ENCODE data around the gene CRAMP1. TPM values are rescaled to one million over a fixed set of nuclear protein-coding genes. Genes with fewer than 3 reads are reported as not detected.

CRAMP1 gene
- total and polyA plus RNA-seq, 2 donors from 2014 or later: 2.9 to 20.0 TPM

GRCh38 chr16:1696863-1697262 lies 84.7 kb downstream of the CRAMP1 start:
- no peak for TF ChIP-seq CTCF (IDR thresholded peaks at IDR 0.05; ENCODE audit: borderline replicate concordance, extremely low read depth, insufficient read depth)
- DNase-seq (no peak), FAIRE-seq (no peak)
- intact Hi-C loops (cut with DNase I): no loop called here
- Histone ChIP-seq H3K9ac (ENCODE audit: low read length in 3 of 3) (no peak overlapping the region), H3K36me3 (ENCODE audit: control insufficient read depth in 2 of 3, insufficient read depth in 3 of 3, low read length in 3 of 3) (peaks cover 8 to 30% (median 23%) of the 10 kb centered on the region in 3 donors), H3K9me3 (ENCODE audit: control insufficient read depth in 2 of 3, insufficient read depth in 1 of 3, low read length in 3 of 3) (no peaks in the 10 kb centered on the region), H3K4me1 (ENCODE audit: control insufficient read depth in 2 of 3, insufficient read depth in 2 of 3, low read depth in 1 of 3, low read length in 3 of 3) (no peaks in the 10 kb centered on the region), H3K27ac (ENCODE audit: low read depth in 2 of 2, low read length in 2 of 2) (no peak overlapping the region), H3K4me3 (ENCODE audit: low read length in 3 of 3) (no peak overlapping the region), H3K27me3 (ENCODE audit: control insufficient read depth, insufficient read depth, low read length) (no peaks in the 10 kb centered on the region)

- DNase-seq: no peak
- Histone ChIP-seq H3K9ac (ENCODE audit: low read length in 3 of 3) (no peak overlapping the region), H3K4me3 (ENCODE audit: low read length in 3 of 3) (no peak overlapping the region), H3K27me3 (ENCODE audit: control insufficient read depth, insufficient read depth, low read length) (no peaks in the 10 kb centered on the region), H3K4me1 (ENCODE audit: control insufficient read depth in 2 of 3, insufficient read depth in 2 of 3, low read depth in 1 of 3, low read length in 3 of 3) (no peaks in the 10 kb centered on the region), H3K9me3 (ENCODE audit: control insufficient read depth in 2 of 3, insufficient read depth in 1 of 3, low read length in 3 of 3) (no peaks in the 10 kb centered on the region), H3K36me3 (ENCODE audit: control insufficient read depth in 2 of 3, insufficient read depth in 3 of 3, low read length in 3 of 3) (peaks cover 4 to 25% (median 9%) of the 10 kb centered on the region in 3 donors), H3K27ac (ENCODE audit: low read depth in 2 of 2, low read length in 2 of 2) (no peak overlapping the region)
- no peak for TF ChIP-seq CTCF (IDR thresholded peaks at IDR 0.05; ENCODE audit: borderline replicate concordance, extremely low read depth, insufficient read depth)
- no peak for FAIRE-seq
- intact Hi-C loops (cut with DNase I): no loop called here
Measured at GRCh38 chr16:1698680-1699079, 86.5 kb downstream of the CRAMP1 start.

- peaks cover 0 to 2% (median 0%) of the 10 kb centered on the region in 3 donors for H3K4me1 ChIP-seq (ENCODE audit: control insufficient read depth in 2 of 3, insufficient read depth in 2 of 3, low read depth in 1 of 3, low read length in 3 of 3)
- intact Hi-C loops (cut with DNase I): no loop called here
- H3K27ac ChIP-seq (ENCODE audit: low read depth in 2 of 2, low read length in 2 of 2): no peak overlapping the region
- FAIRE-seq (no peak), DNase-seq (no peak)
- no peak for TF ChIP-seq CTCF (IDR thresholded peaks at IDR 0.05; ENCODE audit: borderline replicate concordance, extremely low read depth, insufficient read depth)
- no peak overlapping the region for H3K9ac ChIP-seq (ENCODE audit: low read length in 3 of 3)
- H3K9me3 ChIP-seq (ENCODE audit: control insufficient read depth in 2 of 3, insufficient read depth in 1 of 3, low read length in 3 of 3): no peaks in the 10 kb centered on the region
- peaks cover 4 to 20% (median 9%) of the 10 kb centered on the region in 3 donors for H3K36me3 ChIP-seq (ENCODE audit: control insufficient read depth in 2 of 3, insufficient read depth in 3 of 3, low read length in 3 of 3)
- H3K4me3 ChIP-seq (ENCODE audit: low read length in 3 of 3): no peak overlapping the region
- H3K27me3 ChIP-seq (ENCODE audit: control insufficient read depth, insufficient read depth, low read length): no peaks in the 10 kb centered on the region
Measured at GRCh38 chr16:1700246-1700645, 88.1 kb downstream of the CRAMP1 start.

Measured in kidney (tissue), 14 donors.